Skeletal muscle satellite cell (primary cell): Measurements from ENCODE around the gene CEP78. TPM values are rescaled to one million over a fixed set of nuclear protein-coding genes. Genes with fewer than 3 reads are reported as not detected.
"Not testable (repeated sequence)": the region's sequence is repeated elsewhere in the genome, so short reads cannot be mapped to it uniquely, and the experiment has no call there.

Experiments used
- H3K27me3 ChIP-seq: 2 replicates; pipeline ENCODE4 v1.7.0; 2013; ENCODE audit warnings: low read length; ENCODE audit not compliant: control insufficient read depth, insufficient read depth
- H3K36me3 ChIP-seq: 2 replicates; pipeline ENCODE4 v1.7.0; 2013; ENCODE audit warnings: mild to moderate bottlenecking, control low read depth, low read length; ENCODE audit not compliant: insufficient read depth
- H3K4me1 ChIP-seq: 2 replicates; pipeline ENCODE4 v1.7.0; 2013; ENCODE audit warnings: low read length; ENCODE audit not compliant: control insufficient read depth, insufficient read depth
- H3K4me2 ChIP-seq: 2 replicates; pipeline ENCODE4 v1.7.0; 2013; ENCODE audit warnings: mild to moderate bottlenecking, low read length
- H3K4me3 ChIP-seq: 2 replicates; pipeline ENCODE4 v1.7.0; 2013; ENCODE audit warnings: low read length
- H3K9ac ChIP-seq: 2 replicates; pipeline ENCODE4 v1.7.0; 2013; ENCODE audit warnings: mild to moderate bottlenecking, low read depth, low read length, moderate library complexity
- H3K9me3 ChIP-seq: replicated peaks from 2 replicates; pipeline ENCODE4 v1.7.0; 2013; ENCODE audit warnings: mild to moderate bottlenecking, control low read depth, low read length
- total RNA-seq: library from RNA; depleted of rRNA; stranded (reverse); fragments of >200 nt; gene quantifications from 2 replicates; pipeline ENCODE4 v1.2.3, GENCODE V29; 2012; rRNA removed

CEP78 gene, protein sequence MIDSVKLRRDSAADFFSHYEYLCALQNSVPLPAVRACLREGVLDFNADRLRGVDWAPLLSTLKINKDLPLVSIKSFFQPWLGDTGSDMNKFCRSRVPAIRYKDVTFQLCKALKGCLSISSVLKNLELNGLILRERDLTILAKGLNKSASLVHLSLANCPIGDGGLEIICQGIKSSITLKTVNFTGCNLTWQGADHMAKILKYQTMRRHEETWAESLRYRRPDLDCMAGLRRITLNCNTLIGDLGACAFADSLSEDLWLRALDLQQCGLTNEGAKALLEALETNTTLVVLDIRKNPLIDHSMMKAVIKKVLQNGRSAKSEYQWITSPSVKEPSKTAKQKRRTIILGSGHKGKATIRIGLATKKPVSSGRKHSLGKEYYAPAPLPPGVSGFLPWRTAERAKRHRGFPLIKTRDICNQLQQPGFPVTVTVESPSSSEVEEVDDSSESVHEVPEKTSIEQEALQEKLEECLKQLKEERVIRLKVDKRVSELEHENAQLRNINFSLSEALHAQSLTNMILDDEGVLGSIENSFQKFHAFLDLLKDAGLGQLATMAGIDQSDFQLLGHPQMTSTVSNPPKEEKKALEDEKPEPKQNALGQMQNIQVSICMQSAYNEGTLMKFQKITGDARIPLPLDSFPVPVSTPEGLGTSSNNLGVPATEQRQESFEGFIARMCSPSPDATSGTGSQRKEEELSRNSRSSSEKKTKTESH
- total RNA-seq, result 18.6 and 19.5 TPM in 2 replicates

DNA sequence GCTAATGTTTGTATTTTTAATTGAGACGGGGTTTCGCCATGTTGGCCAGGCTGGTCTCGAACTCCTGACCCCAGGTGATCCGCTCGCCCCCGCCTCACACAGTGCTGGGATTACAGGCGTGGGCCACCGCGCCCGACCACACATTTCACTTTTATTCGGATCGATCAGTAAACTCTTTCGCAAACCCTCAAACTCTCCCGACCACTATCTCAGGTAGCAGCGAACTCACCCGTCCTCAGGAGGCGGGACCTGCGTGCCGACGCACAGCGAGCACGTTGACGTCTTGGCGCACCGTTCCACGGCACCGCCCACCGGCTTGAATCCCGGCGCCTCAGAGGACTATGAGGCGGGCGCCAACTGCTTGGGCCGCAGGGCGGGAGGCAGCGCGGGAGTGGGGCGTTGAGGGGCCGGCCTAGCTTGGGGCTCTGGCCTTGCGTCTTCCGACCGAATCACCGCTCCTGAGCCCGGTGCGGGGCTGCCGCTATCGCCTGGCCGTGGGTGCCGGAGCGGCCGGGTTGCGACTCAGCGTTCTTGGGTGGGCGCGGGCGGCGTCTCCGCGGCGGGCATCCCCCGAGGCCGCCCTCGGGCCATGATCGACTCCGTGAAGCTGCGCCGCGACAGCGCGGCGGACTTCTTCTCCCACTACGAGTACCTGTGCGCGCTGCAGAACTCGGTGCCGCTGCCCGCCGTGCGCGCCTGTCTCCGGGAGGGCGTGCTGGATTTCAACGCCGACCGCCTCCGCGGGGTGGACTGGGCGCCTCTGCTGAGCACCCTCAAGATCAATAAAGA is at the start of gene CEP78:
Gene CEP78 (plus strand): TSS at position 314 of the 789 bp plus-strand sequence. CDS start 276 bp downstream, at position 590.
- peak within 1 kb of the TSS; percentile 91 for H3K9ac ChIP-seq
- peak within 1 kb of the TSS; percentile 88 for H3K4me3 ChIP-seq
- peak within 1 kb of the TSS; percentile 86 for H3K4me2 ChIP-seq
- no peaks in the 10 kb centered on the region for H3K9me3 ChIP-seq
- peaks cover 12% of the 10 kb centered on the region for H3K4me1 ChIP-seq
- H3K36me3 ChIP-seq, result no peaks in the 10 kb centered on the region
- H3K27me3 ChIP-seq, result no peaks in the 10 kb centered on the region

DNA sequence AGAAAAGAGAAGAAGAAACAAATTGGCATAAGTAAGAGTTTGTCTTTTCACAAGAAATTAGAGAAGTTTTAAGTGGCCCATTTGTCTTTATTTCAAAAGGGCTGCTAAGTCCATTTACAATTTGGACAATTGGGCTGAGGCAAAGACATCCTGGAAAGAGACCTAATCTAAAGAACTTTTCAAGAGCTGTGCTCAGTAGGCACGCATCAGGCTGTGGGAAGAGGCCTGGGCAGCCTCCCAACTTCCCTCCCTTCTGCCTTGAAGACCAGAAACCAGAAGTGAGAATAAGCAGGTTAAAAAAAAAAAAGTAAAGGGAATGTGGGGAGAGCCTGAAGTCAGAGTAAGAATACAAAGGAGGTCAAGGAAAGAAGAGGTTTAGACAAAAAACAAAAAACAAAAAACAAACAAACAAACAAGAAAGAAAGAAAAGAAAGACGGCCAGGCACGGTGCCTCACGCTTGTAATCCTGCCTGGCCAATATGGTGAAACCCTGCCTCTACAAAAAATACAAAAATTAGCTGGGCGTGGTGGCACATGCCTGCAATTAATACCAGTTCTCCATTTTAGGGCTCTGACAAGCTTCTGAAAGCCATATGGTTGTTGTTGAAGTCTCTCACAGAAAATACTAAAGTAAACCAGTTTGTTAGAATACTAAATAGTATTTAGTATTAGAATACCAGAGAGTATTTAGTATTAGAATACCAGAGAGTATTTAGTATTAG is 48.0 kb upstream of the CEP78 start:
- Histone ChIP-seq H3K4me1 (no peaks in the 10 kb centered on the region), H3K4me3 (no peak overlapping the region), H3K9ac (no peak overlapping the region), H3K36me3 (no peaks in the 10 kb centered on the region), H3K27me3 (peaks cover 22% of the 10 kb centered on the region), H3K9me3 (no peaks in the 10 kb centered on the region), H3K4me2 (no peak overlapping the region)

DNA sequence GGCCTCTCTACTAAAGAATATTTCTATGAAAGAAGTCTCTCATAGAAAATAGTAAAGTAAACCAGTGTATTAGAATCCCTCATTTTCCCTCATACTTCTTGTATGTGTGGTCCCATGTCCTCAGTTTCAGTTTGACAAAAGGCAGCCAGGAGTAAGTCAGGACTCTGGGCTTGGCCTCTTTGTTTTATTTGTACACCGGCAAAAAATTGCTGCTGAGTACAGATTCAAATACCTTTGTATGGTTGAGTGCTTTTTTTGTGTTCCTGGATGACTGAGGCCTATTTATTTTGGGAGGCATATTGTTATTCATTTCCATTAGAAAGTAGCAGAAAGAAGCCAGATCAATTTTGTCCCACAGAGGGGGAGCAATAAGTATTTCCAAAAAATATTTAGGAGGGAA is 47.3 kb upstream of the CEP78 start:
- peaks cover 22% of the 10 kb centered on the region for H3K27me3 ChIP-seq
- H3K9ac ChIP-seq, result no peak overlapping the region
- H3K36me3 ChIP-seq, result no peaks in the 10 kb centered on the region
- no peaks in the 10 kb centered on the region for H3K4me1 ChIP-seq
- H3K9me3 ChIP-seq, result no peaks in the 10 kb centered on the region
- H3K4me3 ChIP-seq, result no peak overlapping the region
- no peak overlapping the region for H3K4me2 ChIP-seq

DNA sequence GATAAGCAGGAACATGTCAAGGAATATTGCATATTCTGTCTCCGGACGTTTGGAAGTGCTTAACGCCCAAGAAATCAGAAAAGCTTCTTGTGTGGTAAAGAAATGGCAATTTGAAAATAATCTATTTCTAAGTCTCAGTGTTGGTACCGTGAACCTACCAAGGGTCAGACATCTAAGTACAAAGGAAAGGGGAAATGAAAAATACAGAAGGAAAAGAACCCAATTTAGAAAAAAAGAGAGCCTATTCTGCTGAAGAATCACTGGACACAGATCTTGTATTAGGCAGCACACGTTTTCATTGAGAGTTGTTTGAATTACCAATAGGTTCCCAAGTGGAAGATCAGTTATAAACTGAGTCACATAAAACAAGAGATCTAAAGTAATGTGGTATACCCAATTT is 46.9 kb upstream of the CEP78 start:
- H3K4me3 ChIP-seq, result no peak overlapping the region
- H3K4me1 ChIP-seq, result no peaks in the 10 kb centered on the region
- H3K9ac ChIP-seq, result no peak overlapping the region
- no peaks in the 10 kb centered on the region for H3K9me3 ChIP-seq
- H3K27me3 ChIP-seq, result peaks cover 22% of the 10 kb centered on the region
- no peaks in the 10 kb centered on the region for H3K36me3 ChIP-seq
- no peak overlapping the region for H3K4me2 ChIP-seq

DNA sequence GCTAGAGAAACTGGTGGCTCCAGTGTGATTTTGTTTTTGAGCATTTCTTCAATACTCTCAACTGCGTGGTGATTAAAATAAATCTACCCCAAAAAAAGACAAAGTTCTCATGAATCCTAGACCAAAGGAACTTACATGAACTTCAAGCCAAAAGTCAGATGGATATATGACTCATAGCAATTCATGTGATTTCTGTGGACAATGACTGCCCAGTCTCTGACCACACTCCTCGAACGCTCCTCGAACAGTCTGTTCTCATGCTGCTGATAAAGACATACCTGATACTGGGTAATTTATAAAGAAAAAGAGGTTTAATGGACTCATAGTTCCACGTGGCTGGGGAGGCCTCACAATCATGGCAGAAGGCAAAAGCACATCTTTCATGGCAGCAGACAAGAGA is 46.4 kb upstream of the CEP78 start:
- no peak overlapping the region for H3K9ac ChIP-seq
- no peak overlapping the region for H3K4me2 ChIP-seq
- peaks cover 22% of the 10 kb centered on the region for H3K27me3 ChIP-seq
- H3K9me3 ChIP-seq, result no peaks in the 10 kb centered on the region
- H3K4me3 ChIP-seq, result no peak overlapping the region
- H3K4me1 ChIP-seq, result no peaks in the 10 kb centered on the region
- H3K36me3 ChIP-seq, result no peaks in the 10 kb centered on the region

DNA sequence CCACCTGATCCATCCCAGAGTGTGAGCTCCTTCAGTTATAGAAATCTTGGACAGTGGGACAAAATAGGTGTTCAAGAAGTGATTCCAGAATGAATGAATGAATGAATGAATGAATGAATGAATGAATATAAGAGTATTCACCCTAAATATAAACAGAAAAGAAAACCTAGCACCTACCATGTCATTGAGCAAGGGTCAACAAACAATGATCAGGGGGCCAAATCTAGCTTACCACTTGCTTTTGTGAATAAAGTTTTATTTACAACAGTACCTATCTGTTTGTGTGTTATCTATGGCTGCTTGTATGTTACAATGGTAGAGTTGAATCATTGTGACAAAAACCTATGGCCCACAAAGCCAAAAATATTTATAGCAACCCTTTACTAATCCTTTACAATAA is 43.9 kb upstream of the CEP78 start:
- Histone ChIP-seq H3K4me3 (no peak overlapping the region), H3K9ac (no peak overlapping the region), H3K27me3 (peaks cover 31% of the 10 kb centered on the region), H3K9me3 (no peaks in the 10 kb centered on the region), H3K4me1 (no peaks in the 10 kb centered on the region), H3K36me3 (no peaks in the 10 kb centered on the region), H3K4me2 (no peak overlapping the region)

DNA sequence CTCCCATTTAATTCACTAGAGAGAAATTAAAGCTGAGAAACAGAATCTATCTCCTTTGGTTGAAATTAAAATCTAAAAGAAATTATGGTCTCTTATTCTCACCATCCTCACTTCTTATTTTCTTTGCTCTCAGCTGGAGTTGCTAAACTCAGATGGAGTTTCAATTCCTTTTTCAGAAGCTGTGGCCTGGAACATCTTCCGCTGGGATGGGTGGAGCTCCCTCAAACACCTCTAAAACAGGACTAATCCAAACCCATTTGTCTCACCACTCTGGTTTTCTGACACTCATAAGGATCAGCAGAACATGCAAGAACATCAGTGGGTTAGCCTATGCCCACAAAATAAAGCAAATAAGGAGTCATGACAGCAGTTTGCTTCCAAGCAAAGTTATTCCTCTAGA is 39.6 kb upstream of the CEP78 start:
- Histone ChIP-seq H3K4me2 (no peak overlapping the region), H3K9ac (no peak overlapping the region), H3K27me3 (peaks cover 31% of the 10 kb centered on the region), H3K4me3 (no peak overlapping the region), H3K36me3 (no peaks in the 10 kb centered on the region), H3K4me1 (no peaks in the 10 kb centered on the region), H3K9me3 (no peaks in the 10 kb centered on the region)

DNA sequence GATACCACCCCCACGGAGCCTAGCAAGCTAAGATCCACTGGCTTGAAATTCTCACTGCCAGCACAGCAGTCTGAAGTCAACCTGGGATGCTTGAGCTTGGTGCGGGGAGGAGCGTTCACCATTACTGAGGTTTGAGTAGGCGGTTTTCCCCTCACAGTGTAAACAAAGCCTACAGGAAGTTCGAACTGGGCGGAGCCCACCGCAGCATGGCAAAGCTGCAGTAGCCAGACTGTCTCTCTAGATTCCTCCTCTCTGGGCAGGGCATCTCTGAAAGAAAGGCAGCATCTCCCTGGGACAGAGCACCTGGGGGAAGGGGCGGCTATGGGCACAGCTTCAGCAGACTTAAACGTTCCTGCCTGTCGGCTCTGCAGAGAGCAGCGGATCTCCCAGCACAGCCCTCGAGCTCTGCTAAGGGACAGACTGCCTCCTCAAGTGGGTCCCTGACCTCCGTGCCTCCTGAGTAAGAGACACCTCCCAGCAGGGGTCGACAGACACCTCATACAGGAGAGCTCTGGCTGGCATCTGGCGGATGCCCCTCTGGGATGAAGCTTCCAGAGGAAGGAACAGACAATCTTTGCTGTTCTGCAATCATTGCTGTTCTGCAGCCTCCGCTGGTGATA is 34.6 kb upstream of the CEP78 start:
- peaks cover 13% of the 10 kb centered on the region for H3K27me3 ChIP-seq
- not testable (repeated sequence) for H3K4me3 ChIP-seq, H3K9me3 ChIP-seq, H3K4me1 ChIP-seq, H3K36me3 ChIP-seq, H3K9ac ChIP-seq, H3K4me2 ChIP-seq

DNA sequence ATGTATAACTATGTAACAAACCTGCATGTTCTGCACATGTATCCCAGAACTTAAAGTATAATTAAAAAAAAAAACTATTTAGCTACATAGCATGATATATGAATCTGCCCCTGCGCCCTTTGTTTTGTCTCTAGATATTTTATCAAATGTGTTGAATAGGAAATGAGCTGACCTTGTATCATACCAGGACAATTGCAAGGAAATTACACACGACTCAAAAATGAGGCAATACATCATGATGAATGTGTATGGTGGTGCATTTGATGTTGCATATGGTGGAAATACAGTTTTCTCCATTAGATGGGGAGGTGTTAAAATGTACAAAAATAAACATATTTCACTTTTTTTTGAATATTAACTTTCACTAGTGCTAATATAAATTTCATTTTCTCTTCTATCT is 28.6 kb upstream of the CEP78 start:
- no peak overlapping the region for H3K9ac ChIP-seq
- no peaks in the 10 kb centered on the region for H3K9me3 ChIP-seq
- no peak overlapping the region for H3K4me3 ChIP-seq
- H3K4me1 ChIP-seq, result no peaks in the 10 kb centered on the region
- H3K36me3 ChIP-seq, result no peaks in the 10 kb centered on the region
- no peak overlapping the region for H3K4me2 ChIP-seq
- peaks cover 9% of the 10 kb centered on the region for H3K27me3 ChIP-seq

DNA sequence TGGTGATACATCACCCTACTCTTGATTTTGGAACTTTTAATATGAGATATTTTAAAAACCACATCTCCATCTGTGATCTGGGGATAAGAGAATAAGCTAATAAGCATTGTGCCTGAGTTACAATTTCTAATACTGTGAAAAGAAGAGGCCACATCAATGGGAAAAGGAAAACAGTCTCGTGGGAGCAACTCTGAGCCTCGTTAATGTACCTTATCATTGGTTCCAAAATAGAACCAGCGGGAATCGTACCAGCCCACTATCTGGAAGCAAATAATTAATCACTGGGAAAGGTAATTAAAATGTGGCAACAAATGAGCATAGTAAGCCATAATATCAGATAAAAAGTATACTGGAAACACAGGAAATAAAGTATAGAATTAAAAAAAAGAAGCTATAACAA is 28.0 kb upstream of the CEP78 start:
- Histone ChIP-seq H3K36me3 (no peaks in the 10 kb centered on the region), H3K27me3 (peaks cover 9% of the 10 kb centered on the region), H3K9ac (no peak overlapping the region), H3K4me2 (no peak overlapping the region), H3K4me1 (no peaks in the 10 kb centered on the region), H3K4me3 (no peak overlapping the region), H3K9me3 (no peaks in the 10 kb centered on the region)
